Cardiac fibroblast (primary cell): ENCODE results near the gene CUL5.

ENCODE experiments used
- DNase-seq, 2 donors: peaks; one replicate each; pipeline versions ENCODE4 v3.0.0 to v3.0.0-alpha.2; 2010; ENCODE audit warnings: low read depth in 2 of 2
- H3K4me3 ChIP-seq, 2 donors: replicated peaks in 1 of 2; 1 replicate in 1 of 2; 2 replicates in 1 of 2; pipeline ENCODE4 v1.5.1; 2011; ENCODE audit warnings: low read depth in 2 of 2, low read length in 2 of 2, mild to moderate bottlenecking in 2 of 2, moderate library complexity in 1 of 2
- TF ChIP-seq, protein P1 (sequence below): IDR thresholded peaks from one replicate; pipeline ENCODE4 v1.5.1; 2011; ENCODE audit warnings: low read depth, mild to moderate bottlenecking, low read length, inconsistent platforms

Gene CUL5

DNA sequence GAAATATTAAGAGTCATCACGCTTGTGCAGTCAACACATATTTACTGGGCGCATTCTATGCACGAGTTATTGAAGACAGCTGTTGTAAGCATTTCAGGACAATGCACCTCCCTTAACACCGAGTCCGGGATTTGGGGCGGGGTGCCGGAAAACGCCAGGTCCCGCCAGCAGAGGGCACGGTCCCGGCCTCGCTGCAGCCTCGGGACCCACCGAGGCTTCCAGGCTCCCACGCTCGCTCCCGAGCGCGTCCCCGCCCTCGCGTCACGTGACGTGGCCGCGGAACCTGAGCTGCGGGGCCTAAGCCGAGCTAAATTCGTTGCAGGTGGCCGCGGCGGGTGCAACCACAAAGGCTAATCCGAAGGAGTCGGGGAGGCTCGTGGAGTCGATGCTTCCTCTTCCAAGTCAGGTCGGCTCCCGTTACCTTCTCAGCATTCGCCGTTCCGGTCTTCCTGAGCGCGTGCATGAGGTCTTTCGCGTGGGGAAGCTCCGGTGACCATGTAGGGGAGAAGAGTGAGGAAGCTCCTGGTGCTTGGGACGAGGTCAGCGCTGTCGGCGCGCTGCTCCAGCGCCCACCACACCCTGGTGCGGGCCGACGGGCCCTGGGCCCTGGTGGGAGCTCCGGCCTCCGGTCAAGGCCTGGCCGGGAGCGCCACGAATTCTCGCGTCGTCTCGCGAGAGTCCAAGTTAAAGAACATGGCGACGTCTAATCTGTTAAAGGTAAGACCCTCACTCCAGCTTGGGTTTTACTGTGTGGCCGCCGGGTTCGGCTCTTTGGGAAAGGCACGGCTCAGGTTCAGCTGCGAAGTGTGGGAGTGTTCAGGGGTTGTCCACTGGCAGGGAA lies at the start of gene CUL5:
TSS of gene CUL5 (plus strand) at position 243 of the 841 bp plus-strand sequence. CDS start at position 694, 451 bp downstream.
- peak; percentile 94 to 96 for DNase-seq
- peak within 1 kb of the TSS; percentile 96 to 97 for H3K4me3 ChIP-seq
- TF ChIP-seq, protein P1, sequence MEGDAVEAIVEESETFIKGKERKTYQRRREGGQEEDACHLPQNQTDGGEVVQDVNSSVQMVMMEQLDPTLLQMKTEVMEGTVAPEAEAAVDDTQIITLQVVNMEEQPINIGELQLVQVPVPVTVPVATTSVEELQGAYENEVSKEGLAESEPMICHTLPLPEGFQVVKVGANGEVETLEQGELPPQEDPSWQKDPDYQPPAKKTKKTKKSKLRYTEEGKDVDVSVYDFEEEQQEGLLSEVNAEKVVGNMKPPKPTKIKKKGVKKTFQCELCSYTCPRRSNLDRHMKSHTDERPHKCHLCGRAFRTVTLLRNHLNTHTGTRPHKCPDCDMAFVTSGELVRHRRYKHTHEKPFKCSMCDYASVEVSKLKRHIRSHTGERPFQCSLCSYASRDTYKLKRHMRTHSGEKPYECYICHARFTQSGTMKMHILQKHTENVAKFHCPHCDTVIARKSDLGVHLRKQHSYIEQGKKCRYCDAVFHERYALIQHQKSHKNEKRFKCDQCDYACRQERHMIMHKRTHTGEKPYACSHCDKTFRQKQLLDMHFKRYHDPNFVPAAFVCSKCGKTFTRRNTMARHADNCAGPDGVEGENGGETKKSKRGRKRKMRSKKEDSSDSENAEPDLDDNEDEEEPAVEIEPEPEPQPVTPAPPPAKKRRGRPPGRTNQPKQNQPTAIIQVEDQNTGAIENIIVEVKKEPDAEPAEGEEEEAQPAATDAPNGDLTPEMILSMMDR: peak; percentile 82

DNA sequence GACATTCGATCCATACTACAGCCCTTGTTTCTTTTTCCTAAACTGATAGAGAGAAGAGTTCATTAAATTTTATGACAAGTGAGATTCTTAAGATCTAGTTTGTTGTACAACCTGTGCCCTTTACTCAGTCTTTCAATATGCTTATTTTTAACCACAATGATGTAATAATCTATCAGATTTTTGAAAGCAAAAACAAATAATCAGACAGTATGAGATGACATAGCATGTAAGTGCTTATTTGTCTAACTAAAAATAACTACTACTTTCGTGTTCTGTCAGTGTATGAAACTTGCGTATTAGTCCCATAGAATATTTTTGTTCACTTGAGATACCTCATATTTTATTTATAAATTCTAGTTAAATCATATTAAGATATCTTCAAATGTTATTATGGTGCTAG lies 47.2 kb upstream of the CUL5 start:
- DNase-seq: no peak
- no peak overlapping the region for H3K4me3 ChIP-seq
- TF ChIP-seq, protein P1: no peak

DNA sequence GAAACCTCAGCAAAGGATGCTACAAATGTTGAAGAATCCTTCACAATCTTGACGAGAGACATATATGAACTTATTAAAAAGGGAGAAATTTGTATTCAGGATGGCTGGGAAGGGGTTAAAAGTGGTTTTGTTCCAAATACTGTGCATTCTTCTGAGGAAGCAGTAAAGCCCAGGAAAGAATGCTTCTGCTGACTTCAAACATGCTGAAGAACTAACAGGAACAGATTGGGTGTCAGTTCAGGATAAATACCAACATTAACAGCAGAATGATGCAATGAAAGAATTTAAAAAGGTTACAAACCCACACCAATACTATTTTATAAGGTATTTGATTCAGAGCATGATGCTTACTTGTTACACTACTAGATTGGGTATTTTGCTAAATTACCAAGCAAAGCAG lies 46.5 kb upstream of the CUL5 start:
- DNase-seq: no peak
- TF ChIP-seq, protein P1: no peak
- H3K4me3 ChIP-seq: no peak overlapping the region

DNA sequence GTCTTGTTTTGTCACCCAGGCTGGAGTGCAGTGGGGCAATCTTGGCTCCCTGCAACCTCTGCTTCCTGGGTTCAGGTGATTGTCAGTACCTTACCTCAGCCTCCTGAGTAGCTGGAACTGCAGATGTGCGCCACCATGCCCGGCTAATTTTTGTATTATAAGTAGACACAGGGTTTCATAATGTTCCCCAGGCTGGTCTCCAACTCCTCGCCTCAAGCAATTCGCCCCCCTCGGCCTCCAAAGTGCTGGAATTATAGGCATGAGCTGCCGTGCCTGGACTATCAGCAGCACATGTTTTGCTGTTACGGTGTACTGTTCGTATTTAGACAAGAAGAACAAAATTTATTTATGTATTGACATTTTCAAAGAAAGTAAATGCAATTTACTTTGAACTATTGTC lies 45.6 kb upstream of the CUL5 start:
- TF ChIP-seq, protein P1: no peak
- no peak for DNase-seq
- no peak overlapping the region for H3K4me3 ChIP-seq

DNA sequence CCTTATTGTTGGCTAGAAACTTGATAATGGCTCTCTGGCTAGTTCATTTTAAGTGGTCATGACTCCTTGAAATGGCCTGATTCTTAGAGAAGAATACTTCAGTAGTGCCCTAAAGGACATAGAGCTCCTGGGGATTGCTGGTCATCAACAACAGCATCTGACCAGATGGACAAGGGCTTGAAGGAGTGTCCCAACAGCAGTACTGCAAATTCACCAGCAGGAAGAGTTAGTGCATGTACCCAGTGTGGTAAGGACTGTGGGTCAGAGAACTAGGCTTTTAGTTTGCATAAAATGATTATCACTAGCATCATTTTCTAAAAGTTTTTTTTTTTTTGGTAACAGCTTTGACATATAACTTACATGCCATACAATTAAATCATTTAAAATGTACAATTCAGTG lies 39.5 kb upstream of the CUL5 start:
- no peak overlapping the region for H3K4me3 ChIP-seq
- TF ChIP-seq, protein P1: no peak
- DNase-seq: peak in 1 of 2 donors; percentile 5

DNA sequence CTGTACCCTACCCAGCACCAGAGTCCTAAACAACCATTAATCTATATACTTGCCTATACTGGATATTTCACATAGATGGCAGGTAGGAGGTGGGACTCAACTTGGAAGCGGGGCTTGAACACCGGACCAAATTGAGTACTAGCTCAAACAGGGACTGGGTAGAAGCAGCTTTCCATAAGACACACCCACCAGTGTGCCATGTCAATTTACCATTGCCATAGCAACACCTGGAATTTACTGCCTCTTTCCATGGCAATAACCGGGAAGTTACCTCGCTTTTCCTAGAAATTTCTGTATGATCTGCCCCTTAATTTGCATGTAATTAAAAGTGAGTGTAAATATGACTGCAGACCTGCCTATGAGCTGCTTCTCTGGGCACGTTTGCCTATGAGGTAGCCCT lies 38.6 kb upstream of the CUL5 start:
- TF ChIP-seq, protein P1: no peak
- no peak for DNase-seq
- H3K4me3 ChIP-seq: no peak overlapping the region
